K562 (cell line): Measurements from ENCODE around the gene TUBA1A. TPM values are rescaled to one million over a fixed set of nuclear protein-coding genes. Genes with fewer than 3 reads are reported as not detected.
A peak's percentile ranks its signal among the peaks of the same experiment; 100 is the strongest.

Experiments used
- ATAC-seq: fragments of 200-7000 bp; cut with Tn5 transposase; 3 replicates; pipeline ENCODE4 v1.9.1; 2020; ENCODE audit warnings: moderate library complexity
- BruUV-seq: library from RNA; stranded (reverse); fragments of 400-500 nt; replicated peaks from 2 replicates; lab custom pipeline; 2021; lab: Mats Ljungman, UMichigan
- CTCF ChIA-PET: fragments of 300-600 bp; formaldehyde crosslinking; extraction: SDS; loops from one replicate; lab custom pipeline; 2021; ENCODE audit warnings: low intra/inter-chr PET ratio; lab: Yijun Ruan, JAX
- POLR2A ChIA-PET: fragments of 300-600, 350-650 bp; sonication (Branson Sonifier 250); formaldehyde crosslinking; extraction: SDS; loops from one replicate; lab custom pipeline; 2021; ENCODE audit warnings: antibody characterized with exemption, inconsistent platforms; lab: Yijun Ruan, JAX
- DNase-seq, 4 experiments: peaks; one replicate each; pipeline versions ENCODE4 v3.0.0 to v3.0.0-alpha.2; 2011 to 2018; ENCODE audit warnings: low spot score in 3 of 4, mixed read lengths in 3 of 4; ENCODE audit errors: extremely low read depth in 1 of 4
- FAIRE-seq: peaks from 2 replicates; lab custom pipeline; 2011; peaks lifted over from hg19 to GRCh38; lab: Jason Lieb, UNC
- H2AFZ ChIP-seq: 2 replicates; pipeline ENCODE4 v1.6.0; 2011; ENCODE audit warnings: low read depth, low read length, control low read depth, inconsistent platforms
- H3K27ac ChIP-seq: fragments of 200-600 bp; 3 replicates; pipeline ENCODE4 v1.8.0; 2011; ENCODE audit warnings: low read depth, mild to moderate bottlenecking, control low read depth, inconsistent platforms, low read length, moderate library complexity, mixed read lengths; ENCODE audit errors: extremely low read depth
- H3K27me3 ChIP-seq, 2 experiments: fragments of 300-600 bp in 1 of 2; 2 replicates in 1 of 2; 3 replicates in 1 of 2; pipeline versions ENCODE4 v1.6.0 to v1.8.0; 2011; ENCODE audit warnings: inconsistent platforms in 2 of 2, low read length in 2 of 2, mild to moderate bottlenecking in 1 of 2, mixed read lengths in 1 of 2, moderate library complexity in 1 of 2; ENCODE audit not compliant: control insufficient read depth in 2 of 2, insufficient read depth in 2 of 2
- H3K36me3 ChIP-seq: fragments of 300-600 bp; 3 replicates; pipeline ENCODE4 v1.8.0; 2011; ENCODE audit warnings: mild to moderate bottlenecking, low read length, inconsistent platforms; ENCODE audit not compliant: control insufficient read depth, insufficient read depth
- H3K4me1 ChIP-seq, 2 experiments: fragments of 200-600 bp in 1 of 2; replicated peaks in 1 of 2; 2 replicates in 1 of 2; 3 replicates in 1 of 2; pipeline versions ENCODE4 v1.5.1 to v1.8.0; 2011; ENCODE audit warnings: inconsistent platforms in 2 of 2, low read length in 2 of 2, mild to moderate bottlenecking in 1 of 2, mixed read lengths in 1 of 2, moderate library complexity in 1 of 2; ENCODE audit not compliant: control insufficient read depth in 2 of 2, insufficient read depth in 2 of 2
- H3K4me2 ChIP-seq: 2 replicates; pipeline ENCODE4 v1.6.1; 2011; ENCODE audit warnings: low read length, control low read depth, inconsistent platforms, mixed read lengths; ENCODE audit not compliant: insufficient read depth
- H3K4me3 ChIP-seq: fragments of 200-600 bp; sonication (generic), shearing (Covaris generic); 2 replicates; pipeline ENCODE4 v1.5.1; 2016; ENCODE audit warnings: control low read depth, inconsistent platforms
- H3K79me2 ChIP-seq: fragments of 200-600 bp; 3 replicates; pipeline ENCODE4 v1.8.0; 2011; ENCODE audit warnings: low read length, inconsistent platforms; ENCODE audit not compliant: control insufficient read depth, insufficient read depth
- H3K9ac ChIP-seq, 2 experiments: 2 replicates each; pipeline versions ENCODE4 v1.6.0 to v1.6.1; 2011; ENCODE audit warnings: low read depth in 2 of 2, low read length in 2 of 2, control low read depth in 1 of 2, inconsistent platforms in 1 of 2, mild to moderate bottlenecking in 1 of 2, mixed read lengths in 1 of 2; ENCODE audit not compliant: insufficient read depth in 1 of 2
- H3K9me1 ChIP-seq: one replicate; pipeline ENCODE4 v1.6.0; 2011; ENCODE audit warnings: inconsistent platforms, mild to moderate bottlenecking, low read length, moderate library complexity; ENCODE audit not compliant: control insufficient read depth, insufficient read depth
- H3K9me3 ChIP-seq: replicated peaks from 2 replicates; pipeline ENCODE4 v1.5.1; 2011; ENCODE audit warnings: low read depth, low read length, inconsistent platforms; ENCODE audit not compliant: control insufficient read depth, insufficient read depth
- H4K20me1 ChIP-seq: replicated peaks from 2 replicates; pipeline ENCODE4 v1.6.1; 2011; ENCODE audit warnings: low read length, inconsistent platforms, mixed read lengths; ENCODE audit not compliant: control insufficient read depth, insufficient read depth
- ARID1B ChIP-seq: fragments of 450-650 bp; IDR thresholded peaks from 2 replicates; pipeline ENCODE4 v1.6.1; 2016; ENCODE audit warnings: antibody characterized with exemption, mild to moderate bottlenecking, inconsistent platforms
- ATF7 ChIP-seq: fragments of 450-650 bp; IDR thresholded peaks from 2 replicates; pipeline ENCODE4 v1.7.1; 2014; ENCODE audit warnings: mild to moderate bottlenecking, moderate library complexity
- ELK3 ChIP-seq: fragments of 450-650 bp; formaldehyde crosslinking; IDR thresholded peaks from 2 replicates; pipeline ENCODE4 v1.4.0; 2020; ENCODE audit warnings: mild to moderate bottlenecking
- EP400 ChIP-seq: fragments of 450-650 bp; IDR thresholded peaks from 2 replicates; pipeline ENCODE4 v1.6.1; 2017; ENCODE audit warnings: antibody characterized with exemption, mild to moderate bottlenecking, moderate library complexity
- L3MBTL2 ChIP-seq: fragments of 450-650 bp; IDR thresholded peaks from 2 replicates; pipeline ENCODE4 v1.6.1; 2016; ENCODE audit warnings: mild to moderate bottlenecking, moderate library complexity
- PCBP1 ChIP-seq: fragments of 200-400 bp; formaldehyde crosslinking; IDR thresholded peaks from 2 replicates; pipeline ENCODE4 v1.6.1; 2018; ENCODE audit warnings: mild to moderate bottlenecking, low read depth, low read length; ENCODE audit not compliant: poor library complexity, severe bottlenecking
- PHF8 ChIP-seq: fragments of 200-600 bp; sonication (generic); IDR thresholded peaks from 2 replicates; pipeline ENCODE4 v1.6.1; 2012; ENCODE audit warnings: mixed run types, mild to moderate bottlenecking, inconsistent platforms, low read length, moderate library complexity, borderline replicate concordance
- POLR2H ChIP-seq: IDR thresholded peaks from 2 replicates; pipeline ENCODE4 v1.6.1; 2016; ENCODE audit warnings: missing genetic modification characterization, low read depth, mild to moderate bottlenecking, control low read depth, missing compliant biosample characterization, moderate library complexity
- RAD51 ChIP-seq: fragments of 450-650 bp; IDR thresholded peaks from 2 replicates; pipeline ENCODE4 v1.7.1; 2016; ENCODE audit warnings: low read depth, mild to moderate bottlenecking, borderline replicate concordance
- RBM17 ChIP-seq: fragments of 200-400 bp; formaldehyde crosslinking; IDR thresholded peaks from 2 replicates; pipeline ENCODE4 v1.6.1; 2017; ENCODE audit warnings: low read depth, mild to moderate bottlenecking, low read length, borderline replicate concordance
- RCOR1 ChIP-seq, 2 experiments: IDR thresholded peaks; 2 replicates each; pipeline ENCODE4 v1.6.1; 2012; ENCODE audit warnings: low read depth in 2 of 2, low read length in 2 of 2, borderline replicate concordance in 1 of 2, improper control_type of control experiment in 1 of 2
- RFX1 ChIP-seq: fragments of 450-650 bp; IDR thresholded peaks from 2 replicates; pipeline ENCODE4 v1.6.1; 2016; ENCODE audit warnings: mild to moderate bottlenecking, moderate library complexity
- SPI1 ChIP-seq: IDR thresholded peaks from 2 replicates; pipeline ENCODE4 v1.6.1; 2011; ENCODE audit warnings: low read depth, low read length, control low read depth, borderline replicate concordance
- STAT5A ChIP-seq: IDR thresholded peaks from 2 replicates; pipeline ENCODE4 v1.6.1; 2012; ENCODE audit warnings: low read length, inconsistent platforms, borderline replicate concordance
- TAF7 ChIP-seq: fragments of 450-650 bp; IDR thresholded peaks from 2 replicates; pipeline ENCODE4 v1.6.1; 2016; ENCODE audit warnings: missing genetic modification characterization, missing compliant biosample characterization
- ZNF121 ChIP-seq: sonication (generic); formaldehyde crosslinking; conservative IDR thresholded peaks from 2 replicates; pipeline ENCODE4 v1.8.0; 2022; ENCODE audit warnings: missing genetic modification reagents
- ZNF398 ChIP-seq: fragments of 250-450 bp; sonication (Bioruptor Pico); IDR thresholded peaks from 2 replicates; pipeline ENCODE4 v1.8.0; 2021; ENCODE audit warnings: moderate library complexity, mild to moderate bottlenecking, inconsistent platforms
- ZNF830 ChIP-seq: fragments of 250-450 bp; sonication (Bioruptor Pico); IDR thresholded peaks from 2 replicates; pipeline ENCODE4 v1.5.0; 2021; ENCODE audit warnings: mild to moderate bottlenecking
- WGBS: fragments of 100-300 bp; shearing (Covaris generic); methylation state at CpG from one replicate; pipeline ENCODE4 v1.1.6; 2016; ENCODE audit warnings: low coverage, mixed read lengths; ENCODE audit not compliant: insufficient coverage; ENCODE audit errors: missing lambda C conversion rate; 5-methylcytosine and 5-hydroxymethylcytosine counted together
- in situ Hi-C: fragments of 300-500 bp; cut with MboI; formaldehyde crosslinking; loops from 4 replicates; pipeline ENCODE4 v1.15.0; 2018; ENCODE audit warnings: inconsistent platforms, mixed read lengths
- intact Hi-C: fragments of 100-400 bp; cut with micrococcal nuclease; formaldehyde crosslinking; loops from 2 replicates; pipeline ENCODE4 v1.14.2; 2022
- polyA plus RNA-seq, 8 experiments: library from polyadenylated mRNA; depleted of rRNA in 4 of 8; stranded (reverse) in 5 of 8; unstranded in 3 of 8; fragments of >200 nt; fragmentation: Nextera tagmentation in 2 of 8; fragmentation: Illumina TruSeq in 1 of 8; extraction: Ambion mirVana in 2 of 8; extraction: Trizol in 1 of 8; gene quantifications; 2 replicates each; pipeline versions ENCODE4 v1.2.1 to v1.2.3, GENCODE V29; 2011 to 2014; ENCODE audit warnings: inconsistent platforms in 1 of 8, missing spikeins in 1 of 8
- total RNA-seq, 7 experiments: library from RNA; depleted of rRNA in 6 of 7; stranded (reverse); fragments of >200 nt in 6 of 7; fragmentation: Illumina TruSeq in 2 of 7; extraction: Trizol in 2 of 7; gene quantifications; 2 replicates each; pipeline versions ENCODE4 v1.2.1 to v1.2.3, GENCODE V29; 2011 to 2021; ENCODE audit warnings: low replicate concordance in 1 of 7
- TF ChIP-seq, protein P1 (sequence below): sonication (generic); formaldehyde crosslinking; IDR thresholded peaks from 2 replicates; pipeline ENCODE4 v1.5.0; 2020; ENCODE audit warnings: missing genetic modification reagents

Gene TUBA1A
- total and polyA plus RNA-seq, 9 of the 15 experiments (the other 6 are each of a cell fraction or from before 2014, with no cell fraction given), result 7.4 to 45.1 (median 11.9) TPM

- CTCF ChIA-PET, result no interaction called here
- peak; percentile 71 for FAIRE-seq
- TF ChIP-seq RCOR1 (IDR thresholded peaks at IDR 0.05; ENCODE audit: borderline replicate concordance in 1 of 2, low read depth in 2 of 2, low read length in 2 of 2) (peak in 1 of 2 experiments; percentile 18; a peak in 1 of 4 replicates), POLR2H (peak; percentile 63), SPI1 (peak; percentile 67; the same call in 1 of the 2 replicates), ATF7 (peak; percentile 37; the same call in 1 of the 2 replicates), ZNF398 (CRISPR knock-in tag) (no peak), RFX1 (no peak), L3MBTL2 (peak; percentile 35; the same call in 1 of the 2 replicates), ELK3 (CRISPR knock-in tag) (no peak), STAT5A (peak; percentile 16; the same call in 1 of the 2 replicates), PHF8 (peak; percentile 17; the same call in 1 of the 2 replicates), RBM17 (no peak), ZNF830 (CRISPR knock-in tag) (no peak), RAD51 (peak; percentile 84), ZNF121 (CRISPR knock-in tag) (no peak), TAF7 (tag) (0 out of 2 replicates have a peak, but pooled peaks have one; percentile 23), ARID1B (0 out of 2 replicates have a peak, but pooled peaks have one; percentile 27), PCBP1 (no peak), EP400 (peak; percentile 23; the same call in 1 of the 2 replicates)
- TF ChIP-seq, protein P1, sequence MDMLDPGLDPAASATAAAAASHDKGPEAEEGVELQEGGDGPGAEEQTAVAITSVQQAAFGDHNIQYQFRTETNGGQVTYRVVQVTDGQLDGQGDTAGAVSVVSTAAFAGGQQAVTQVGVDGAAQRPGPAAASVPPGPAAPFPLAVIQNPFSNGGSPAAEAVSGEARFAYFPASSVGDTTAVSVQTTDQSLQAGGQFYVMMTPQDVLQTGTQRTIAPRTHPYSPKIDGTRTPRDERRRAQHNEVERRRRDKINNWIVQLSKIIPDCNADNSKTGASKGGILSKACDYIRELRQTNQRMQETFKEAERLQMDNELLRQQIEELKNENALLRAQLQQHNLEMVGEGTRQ (CRISPR knock-in tag), result peak; percentile 89
Measured at GRCh38 chr12:49138587-49138986, 50.3 kb downstream of the TUBA1A start.

More at GRCh38 chr12:49138587-49138986, 50.3 kb downstream of the TUBA1A start:
- H3K4me3 ChIP-seq, result no peak overlapping the region
- H3K27me3 ChIP-seq, result no peaks in the 10 kb centered on the region
- H3K9ac ChIP-seq, result no peak overlapping the region
- ATAC-seq, result peak; percentile 85
- POLR2A ChIA-PET, result interaction anchor here (1.3 to 10.5 kb wide), 4 partner anchors 7 to 128 kb away, joined by 3 to 151 read pairs (median 6); partner anchors contain the start of gene TUBA1B
- no peaks in the 10 kb centered on the region for H3K9me3 ChIP-seq
- H3K4me2 ChIP-seq, result peak overlapping the region; percentile 40; the same call in 1 of the 2 replicates
- WGBS, result 0% methylated on average over 2 of the region's 2 CpGs
- DNase-seq, result peak in 3 of 4 experiments; percentile 32 to 59 (median 44)
- peak overlapping the region; percentile 15; the same call in 2 of the 3 replicates for H3K27ac ChIP-seq
- no peaks in the 10 kb centered on the region for H4K20me1 ChIP-seq
- no peaks in the 10 kb centered on the region for H3K9me1 ChIP-seq
- H2AFZ ChIP-seq, result peak overlapping the region; percentile 21; the same call in 1 of the 2 replicates
- peaks cover 6 to 15% of the 10 kb centered on the region in 2 experiments; a peak in 4 of 5 replicates for H3K4me1 ChIP-seq
- H3K36me3 ChIP-seq, result no peaks in the 10 kb centered on the region
- BruUV-seq, result no TSS peak
- intact Hi-C loops, result loop anchor here (10.0 kb wide), 1 partner anchor 126 kb away; the partner anchor contains the start of gene TUBA1C
- peaks cover 4% of the 10 kb centered on the region for H3K79me2 ChIP-seq
- in situ Hi-C loops, result no loop called here
